Stimulated activated CD8-positive, alpha-beta memory T cell treated with anti-CD3 and anti-CD28 coated beads, Interleukin-4, amount 100 ng/mL, for 1 hour (primary cell): Measurements from ENCODE around the gene FUBP3.

Source experiments
- DNase-seq, 2 donors: peaks; one replicate each; pipeline ENCODE4 v3.0.0-alpha.2; 2020; ENCODE audit warnings: low read depth in 2 of 2, low spot score in 1 of 2

The FUBP3 gene

GRCh38 chr9:130578865-130579737, at the start of gene FUBP3:
Gene FUBP3 (plus strand): TSS chr9:130579577. CDS start chr9:130579681, 104 bp downstream.
- DNase-seq: peak; percentile 64 to 78

GRCh38 chr9:130530938-130531337, 48.4 kb upstream of the FUBP3 start:
- DNase-seq: no peak

- no peak for DNase-seq
These were observed 47.7 kb upstream of the FUBP3 start for GRCh38 chr9:130531670-130532069.

GRCh38 chr9:130532426-130533080, 46.8 kb upstream of the FUBP3 start:
- no peak for DNase-seq

- DNase-seq: no peak
These were observed 43.4 kb upstream of the FUBP3 start for GRCh38 chr9:130535818-130536521.

GRCh38 chr9:130536701-130537107, 42.7 kb upstream of the FUBP3 start:
- DNase-seq: no peak

- no peak for DNase-seq
These were observed 41.9 kb upstream of the FUBP3 start for GRCh38 chr9:130537346-130538050.

- no peak for DNase-seq
These were observed 39.8 kb upstream of the FUBP3 start for GRCh38 chr9:130539420-130540223.

GRCh38 chr9:130541533-130541932, 37.8 kb upstream of the FUBP3 start:
- no peak for DNase-seq

GRCh38 chr9:130542038-130542437, 37.3 kb upstream of the FUBP3 start:
- DNase-seq: no peak

GRCh38 chr9:130542457-130543228, 36.7 kb upstream of the FUBP3 start:
- no peak for DNase-seq

GRCh38 chr9:130543368-130543767, 36.0 kb upstream of the FUBP3 start:
- DNase-seq: no peak

- DNase-seq: no peak
These were observed 35.5 kb upstream of the FUBP3 start for GRCh38 chr9:130543859-130544258.

GRCh38 chr9:130544364-130544763, 35.0 kb upstream of the FUBP3 start:
- no peak for DNase-seq

- no peak for DNase-seq
These were observed 31.3 kb upstream of the FUBP3 start for GRCh38 chr9:130548103-130548502.

- no peak for DNase-seq
These were observed 30.2 kb upstream of the FUBP3 start for GRCh38 chr9:130549093-130549735.

GRCh38 chr9:130554606-130555005, 24.8 kb upstream of the FUBP3 start:
- DNase-seq: no peak

GRCh38 chr9:130555061-130555460, 24.3 kb upstream of the FUBP3 start:
- DNase-seq: no peak

GRCh38 chr9:130555968-130556367, 23.4 kb upstream of the FUBP3 start:
- no peak for DNase-seq
